HG02870 (cell line): ENCODE results near the gene YTHDF1.
"Not testable (repeated sequence)": the region's sequence is repeated elsewhere in the genome, so short reads cannot be mapped to it uniquely, and the experiment has no call there.

ENCODE experiments used
- ATAC-seq: cut with Tn5 transposase; IDR thresholded peaks from one replicate; pipeline ENCODE4 v1.9.1; 2021; ENCODE audit warnings: mild to moderate bottlenecking, moderate library complexity; ENCODE audit not compliant: unreplicated experiment

Gene YTHDF1

DNA sequence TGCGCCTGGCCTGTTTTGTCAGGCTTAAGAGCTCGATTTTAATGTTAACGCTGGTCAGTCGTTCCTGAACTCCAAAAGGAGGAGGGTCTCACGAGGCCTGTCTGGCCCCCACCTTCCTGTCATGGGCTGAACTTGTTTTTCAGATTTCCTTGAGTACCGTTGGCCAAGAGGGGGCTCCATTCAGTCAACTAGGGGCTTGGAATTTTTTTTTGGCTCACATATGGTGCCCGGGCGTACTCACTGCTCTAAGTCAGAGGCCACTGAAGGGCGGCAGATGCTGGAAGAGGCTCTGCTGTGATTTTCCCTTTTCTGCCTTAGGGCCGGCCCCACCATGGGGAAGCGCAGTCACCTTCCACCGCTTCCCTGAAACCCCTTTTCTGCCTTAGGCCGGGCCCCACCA is 12.9 kb upstream of the YTHDF1 start:
- ATAC-seq: no peak

DNA sequence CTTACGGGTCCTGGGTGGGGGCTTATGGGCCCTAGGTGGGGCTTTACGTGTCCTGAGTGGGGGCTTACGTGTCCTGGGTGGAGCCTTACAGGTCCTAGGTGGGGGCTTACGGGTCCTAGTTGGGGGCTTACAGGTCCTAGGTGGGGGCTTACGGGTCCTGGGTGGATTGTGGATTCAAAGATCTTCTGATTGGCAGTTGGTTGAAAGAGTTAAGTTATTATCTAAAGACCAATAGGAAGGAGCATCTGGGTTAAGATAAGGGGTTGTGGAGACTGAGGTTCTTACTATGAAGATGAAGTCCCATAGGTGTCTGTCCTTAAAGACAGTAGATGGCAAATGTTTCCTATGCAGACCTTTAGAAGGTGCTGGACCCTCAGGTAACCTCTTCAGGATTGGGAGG is 11.3 kb upstream of the YTHDF1 start:
- no peak for ATAC-seq

DNA sequence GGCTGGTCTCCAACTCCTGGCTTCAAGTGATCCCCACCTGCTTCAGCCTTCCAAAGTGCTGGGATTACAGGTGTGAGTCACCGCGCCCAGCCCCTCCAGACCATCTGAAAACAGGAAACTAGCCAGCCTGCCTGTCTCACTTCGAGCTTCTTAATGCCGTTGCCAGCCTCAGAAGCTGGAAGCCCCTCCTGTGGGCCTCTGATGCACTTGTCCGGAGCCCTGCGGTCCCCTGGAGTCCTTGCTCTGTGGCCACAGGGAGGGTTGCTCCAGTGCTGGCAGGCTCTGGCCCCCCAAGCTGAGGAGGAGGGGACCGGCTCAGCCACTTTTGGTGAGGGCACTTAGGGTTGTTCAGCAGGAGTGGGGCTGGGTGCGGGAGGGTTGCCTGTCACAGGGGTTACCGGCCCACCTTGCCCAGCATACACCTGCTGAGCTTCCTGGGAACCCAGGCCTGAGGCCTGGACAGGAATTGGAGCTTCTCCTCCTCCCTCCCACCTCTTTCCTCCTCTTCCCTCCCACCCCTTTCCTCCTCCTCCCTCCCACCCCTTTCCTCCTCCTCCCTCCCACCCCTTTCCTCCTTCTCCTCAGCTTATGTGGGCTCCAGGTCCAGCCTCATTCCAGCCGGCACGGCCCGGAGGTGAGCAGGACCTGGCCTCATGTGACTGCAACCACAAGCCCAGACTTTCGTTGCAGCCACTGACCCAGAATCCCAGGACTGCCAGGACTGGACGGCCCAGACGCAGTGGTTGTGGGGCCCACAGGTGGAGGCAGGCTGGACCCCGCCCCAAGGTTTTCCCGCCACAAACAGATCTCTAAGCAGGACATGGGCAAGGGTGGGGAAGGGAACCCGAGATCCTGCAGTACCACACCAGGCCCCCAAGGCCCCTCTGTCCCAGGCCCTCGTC is 10.4 kb upstream of the YTHDF1 start:
- ATAC-seq: no peak

DNA sequence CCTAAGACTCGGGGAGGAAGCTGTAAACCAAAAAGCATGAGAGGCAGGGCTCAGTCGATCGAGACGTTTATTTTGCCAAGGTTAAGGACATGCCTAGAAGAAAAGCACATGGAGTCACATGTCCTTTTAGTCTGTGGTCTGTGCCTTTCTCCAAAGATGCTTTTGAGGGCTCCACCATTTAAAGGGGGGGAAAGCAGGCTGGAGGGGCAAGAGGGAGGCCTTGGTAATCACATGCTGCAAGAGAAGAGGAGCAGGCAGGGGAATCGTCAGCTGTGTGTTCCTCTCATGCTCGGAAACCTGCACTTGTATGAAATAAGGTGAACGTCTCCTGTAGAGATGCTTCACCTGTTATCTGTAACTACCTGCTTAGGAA is 9.1 kb upstream of the YTHDF1 start:
- no peak for ATAC-seq

DNA sequence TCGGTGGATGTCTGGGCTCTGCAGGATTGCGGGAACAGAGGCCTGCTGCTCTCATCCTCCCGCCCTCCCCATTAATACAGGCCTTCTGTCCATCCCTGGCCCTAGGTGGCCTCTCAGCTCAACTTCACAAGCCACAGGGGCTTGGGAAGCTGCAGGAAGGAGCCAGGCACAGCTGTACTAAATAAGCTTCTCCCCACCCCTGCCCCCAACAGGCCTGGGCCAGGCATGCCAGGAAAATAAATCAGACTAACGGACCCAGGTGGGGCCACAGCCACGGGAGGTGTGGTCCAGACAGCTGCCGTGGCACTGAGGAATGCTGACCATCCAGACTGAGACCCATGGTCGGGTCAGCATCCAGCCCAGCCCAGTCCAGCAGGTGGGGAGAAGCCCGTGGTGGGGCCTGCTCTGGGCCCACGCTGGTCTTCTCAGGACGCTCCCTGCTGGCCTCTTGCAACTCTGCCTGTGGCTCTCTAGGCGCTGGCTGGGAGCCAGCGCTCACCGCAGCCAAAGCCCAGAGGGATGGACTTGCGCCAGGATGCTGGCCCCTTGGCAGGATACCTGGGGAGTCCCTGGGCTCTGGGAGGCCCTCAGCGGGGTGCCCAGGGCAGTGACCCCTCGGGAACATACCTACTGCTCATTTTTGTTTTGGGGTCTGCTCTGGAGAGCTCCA is 8.6 kb upstream of the YTHDF1 start:
- no peak for ATAC-seq

GRCh38 chr20:63223826-63224207 is 7.9 kb upstream of the YTHDF1 start:
- no peak for ATAC-seq

- no peak for ATAC-seq
Observed at GRCh38 chr20:63223121-63223825, 7.3 kb upstream of the YTHDF1 start.

- ATAC-seq: no peak
Observed at GRCh38 chr20:63222541-63222940, 6.6 kb upstream of the YTHDF1 start.

GRCh38 chr20:63221400-63222053 is 5.6 kb upstream of the YTHDF1 start:
- not testable (repeated sequence) for ATAC-seq

- no peak for ATAC-seq
Observed at GRCh38 chr20:63220696-63221399, 4.9 kb upstream of the YTHDF1 start.

GRCh38 chr20:63219866-63220521 is 4.1 kb upstream of the YTHDF1 start:
- no peak for ATAC-seq

GRCh38 chr20:63219447-63219821 is 3.5 kb upstream of the YTHDF1 start:
- ATAC-seq: no peak

DNA sequence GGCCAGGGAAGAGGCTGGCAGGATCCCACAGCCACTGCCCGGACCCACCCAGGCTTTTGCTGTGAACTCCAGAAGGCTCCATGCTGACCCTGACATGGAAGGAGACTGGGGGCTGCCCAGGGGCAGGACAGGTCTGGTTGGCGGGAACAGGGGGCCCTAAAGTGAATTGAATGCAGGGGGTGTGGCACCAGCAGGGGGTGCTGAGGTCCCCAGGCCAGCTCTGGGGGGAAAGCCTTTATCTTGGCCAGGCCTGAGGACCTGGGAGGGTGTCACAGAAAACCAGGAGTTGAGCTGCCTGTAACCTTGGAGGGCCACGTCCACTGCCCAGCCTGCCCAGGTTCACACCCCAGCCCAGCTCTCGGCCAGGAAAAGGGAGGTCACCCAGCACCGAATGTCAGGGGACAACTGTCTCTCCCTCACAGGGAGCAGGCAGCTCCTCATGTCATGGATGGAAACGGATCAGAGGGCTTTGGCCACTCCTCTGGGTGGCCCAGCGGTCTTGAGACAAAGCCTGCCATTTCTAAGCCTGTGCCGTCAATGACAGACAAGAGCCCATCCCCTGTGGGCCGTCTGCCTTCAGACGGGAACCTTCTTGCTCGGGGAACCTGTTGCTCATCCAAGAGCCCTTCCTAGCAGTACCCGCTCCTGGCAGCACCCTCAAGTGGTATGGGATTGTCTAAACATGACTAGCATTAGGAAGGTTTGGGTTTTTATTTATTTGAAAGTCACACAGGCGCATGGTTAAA is 2.9 kb upstream of the YTHDF1 start:
- ATAC-seq: no peak

DNA sequence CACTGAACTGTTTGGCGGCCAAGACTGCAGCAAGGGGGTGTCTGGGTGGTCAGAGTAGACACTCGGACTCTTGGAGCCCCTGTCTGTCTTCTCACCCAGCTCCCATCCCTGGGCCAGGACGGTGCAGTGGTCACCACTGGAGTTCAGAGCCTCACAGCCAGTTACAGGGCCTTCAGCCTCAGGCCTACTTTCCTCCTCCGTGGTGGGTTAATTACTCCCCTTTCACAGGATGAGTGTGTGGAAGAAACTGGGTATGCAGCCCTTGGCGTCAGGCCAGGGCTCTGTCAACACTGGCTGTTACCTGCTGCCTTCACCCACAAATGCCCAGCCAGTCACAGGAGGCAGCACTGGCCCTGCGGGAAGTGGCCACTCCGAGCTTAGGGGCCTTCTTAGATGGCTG is 1.8 kb upstream of the YTHDF1 start:
- no peak for ATAC-seq

DNA sequence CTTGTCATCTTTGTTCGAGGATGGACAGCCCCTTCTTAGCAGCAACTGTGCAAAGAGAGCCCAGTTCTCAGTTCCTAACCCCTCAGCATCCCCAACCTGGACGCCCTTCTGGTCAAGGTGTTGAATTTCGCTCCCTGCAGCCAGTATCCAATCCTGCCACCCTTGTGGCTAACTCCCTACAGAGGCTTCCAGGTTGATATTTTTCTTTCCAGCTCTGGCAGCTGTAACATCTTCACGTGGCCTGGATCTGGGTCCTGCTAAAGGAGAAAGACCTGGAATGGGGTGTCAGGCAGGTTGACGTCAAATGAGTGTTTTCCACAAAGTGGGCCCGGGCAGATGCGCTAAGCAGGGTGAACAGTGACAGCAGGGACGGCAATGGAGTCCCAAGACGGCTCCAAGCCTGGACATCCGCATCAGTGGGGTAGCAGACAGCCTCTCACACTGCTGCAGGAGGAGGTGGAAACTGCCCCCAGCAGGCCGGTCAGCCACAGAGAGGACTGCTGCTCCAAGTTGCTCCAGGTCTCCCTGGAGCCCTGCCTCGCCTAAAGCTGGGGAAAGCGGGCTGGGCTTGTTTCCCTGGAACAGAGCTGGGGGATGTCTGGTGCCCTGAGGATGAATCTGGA is 1.0 kb upstream of the YTHDF1 start:
- no peak for ATAC-seq

DNA sequence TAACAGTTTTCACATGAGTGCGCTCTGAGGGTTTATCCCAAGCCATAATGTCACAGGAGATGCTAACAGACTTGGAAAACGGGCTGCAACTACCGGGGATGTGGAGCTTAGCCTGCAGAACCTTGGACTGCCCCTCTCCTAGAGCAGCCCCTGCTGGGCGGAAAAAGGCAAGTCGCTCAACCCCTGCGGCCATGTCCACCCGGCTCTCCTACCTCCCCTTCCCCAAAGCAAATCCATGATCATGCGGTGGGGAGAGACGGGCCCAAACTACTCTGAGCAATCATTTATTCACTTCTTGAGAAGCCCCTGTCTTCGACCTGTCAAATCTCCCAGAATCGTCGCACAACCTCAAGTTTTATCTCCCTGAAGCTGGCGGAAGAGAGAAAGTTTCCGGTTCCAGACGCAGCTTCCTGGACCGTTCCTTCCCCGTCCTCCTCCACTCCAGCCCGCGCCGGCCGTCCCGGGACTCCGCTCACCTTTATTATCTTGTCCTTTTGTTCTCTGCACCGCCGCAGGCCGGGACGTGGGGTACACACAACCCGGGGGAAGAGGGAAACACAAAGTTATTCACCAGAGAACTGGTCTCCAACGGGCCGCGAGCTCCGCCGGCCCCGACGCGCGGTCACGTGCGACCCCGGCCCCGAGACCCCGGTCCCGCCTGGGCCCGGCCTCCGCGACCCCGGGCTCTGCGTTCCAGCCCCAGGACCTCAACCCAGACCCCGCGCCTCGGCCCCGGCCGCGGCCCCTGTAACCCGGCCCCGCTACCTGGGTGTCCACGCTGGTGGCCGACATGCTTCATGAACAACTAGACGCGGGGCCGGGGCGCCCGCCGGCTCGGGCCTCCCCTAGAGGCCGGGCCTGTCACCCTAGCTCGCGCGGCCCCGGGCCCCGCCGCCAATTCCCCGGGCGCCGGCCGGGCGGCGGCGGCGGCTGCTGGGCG is 560 bp downstream of the YTHDF1 start:
- no peak for ATAC-seq

DNA sequence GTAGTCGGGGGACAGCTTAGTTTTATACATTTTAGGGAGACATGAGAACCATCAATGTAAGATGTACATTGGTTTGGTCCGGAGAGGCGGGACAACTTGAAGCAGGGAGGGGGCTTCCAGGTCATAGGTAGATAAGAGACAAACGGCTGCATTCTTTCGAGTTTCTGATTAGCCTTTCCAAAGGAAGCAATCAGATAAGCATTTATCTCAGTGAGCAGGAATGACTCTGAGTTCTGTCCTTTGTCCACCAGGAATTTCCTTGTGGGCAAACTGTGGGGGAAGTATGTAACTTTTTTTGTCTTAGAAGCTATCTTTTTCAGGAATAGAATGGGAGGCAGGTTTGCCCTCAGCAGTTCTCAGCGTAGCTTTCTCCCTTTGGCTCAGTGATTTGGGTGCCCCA is 1.4 kb downstream of the YTHDF1 start:
- no peak for ATAC-seq

- no peak for ATAC-seq
Observed at GRCh38 chr20:63212792-63213191, 3.1 kb downstream of the YTHDF1 start.
